GM18867 (cell line): ENCODE measurements around the gene FHIT.
A peak's percentile ranks its signal among the peaks of the same experiment; 100 is the strongest.

Source experiments
- ATAC-seq: cut with Tn5 transposase; IDR thresholded peaks from one replicate; pipeline ENCODE4 v1.9.1; 2021; ENCODE audit warnings: mild to moderate bottlenecking, moderate library complexity; ENCODE audit not compliant: unreplicated experiment

The FHIT gene

GRCh38 chr3:59731943-59732342, 1519.3 kb downstream of the FHIT start:
- peak; percentile 77 for ATAC-seq

- no peak for ATAC-seq
Measured at GRCh38 chr3:59730591-59730990, 1520.7 kb downstream of the FHIT start.

DNA sequence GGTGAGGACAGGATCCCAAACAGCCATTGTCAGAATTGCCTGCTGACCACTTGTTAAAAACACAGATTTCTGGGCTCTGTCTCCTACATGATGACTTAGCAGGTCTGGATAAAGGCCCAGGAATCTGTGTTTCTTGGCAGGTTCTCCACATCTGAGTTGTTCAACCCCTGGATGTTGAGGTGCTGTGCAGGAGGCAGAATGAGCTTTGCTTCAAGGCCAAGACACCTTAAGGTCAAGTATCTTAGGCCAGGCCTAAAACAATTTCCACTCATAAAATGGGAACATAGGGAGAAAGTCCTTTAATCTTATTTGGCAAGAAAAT, 1522.7 kb downstream of the FHIT start:
- no peak for ATAC-seq

GRCh38 chr3:59727902-59728586, 1523.2 kb downstream of the FHIT start:
- no peak for ATAC-seq

DNA sequence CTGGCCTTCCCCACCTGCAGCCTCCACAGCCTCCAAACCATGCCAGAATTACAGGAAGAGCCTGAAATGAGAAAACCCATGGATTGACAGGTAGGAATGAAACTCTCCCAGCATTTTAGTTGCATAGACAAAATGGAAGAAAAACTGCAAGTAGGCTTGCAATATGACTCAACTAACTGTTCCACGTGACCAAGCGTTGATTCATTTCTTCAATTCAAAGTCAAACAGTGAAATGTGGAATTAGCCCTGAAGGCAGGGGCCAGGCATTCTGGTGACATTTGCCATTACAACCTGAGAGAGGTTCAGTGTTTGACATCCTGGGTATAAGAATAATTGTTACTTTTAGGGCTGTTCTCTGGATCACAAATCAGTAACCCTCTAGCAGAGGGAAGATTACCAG, 1525.0 kb downstream of the FHIT start:
- ATAC-seq, result peak; percentile 43

- no peak for ATAC-seq
Measured at GRCh38 chr3:59717679-59718205, 1533.5 kb downstream of the FHIT start.

- ATAC-seq, result no peak
Measured at GRCh38 chr3:59714066-59714465, 1537.2 kb downstream of the FHIT start.

DNA sequence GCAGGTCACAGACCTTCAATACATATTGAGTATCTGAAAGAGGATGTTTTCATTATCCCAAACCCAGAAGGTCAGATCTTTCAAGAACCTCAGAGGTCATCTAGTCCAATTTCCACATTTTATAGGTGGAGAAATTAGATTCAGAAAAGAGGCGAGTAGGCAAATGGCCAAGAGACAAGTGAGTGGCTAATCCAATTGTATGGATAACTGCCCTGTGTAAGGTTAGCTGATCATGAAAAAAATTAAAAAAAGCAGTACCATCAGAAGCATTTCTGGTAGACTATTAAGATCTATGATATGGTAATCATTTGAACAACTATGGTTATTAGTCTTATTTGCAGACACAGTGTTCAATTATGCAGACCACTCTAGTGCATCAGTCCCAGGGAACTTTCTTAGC, 1540.7 kb downstream of the FHIT start:
- no peak for ATAC-seq

DNA sequence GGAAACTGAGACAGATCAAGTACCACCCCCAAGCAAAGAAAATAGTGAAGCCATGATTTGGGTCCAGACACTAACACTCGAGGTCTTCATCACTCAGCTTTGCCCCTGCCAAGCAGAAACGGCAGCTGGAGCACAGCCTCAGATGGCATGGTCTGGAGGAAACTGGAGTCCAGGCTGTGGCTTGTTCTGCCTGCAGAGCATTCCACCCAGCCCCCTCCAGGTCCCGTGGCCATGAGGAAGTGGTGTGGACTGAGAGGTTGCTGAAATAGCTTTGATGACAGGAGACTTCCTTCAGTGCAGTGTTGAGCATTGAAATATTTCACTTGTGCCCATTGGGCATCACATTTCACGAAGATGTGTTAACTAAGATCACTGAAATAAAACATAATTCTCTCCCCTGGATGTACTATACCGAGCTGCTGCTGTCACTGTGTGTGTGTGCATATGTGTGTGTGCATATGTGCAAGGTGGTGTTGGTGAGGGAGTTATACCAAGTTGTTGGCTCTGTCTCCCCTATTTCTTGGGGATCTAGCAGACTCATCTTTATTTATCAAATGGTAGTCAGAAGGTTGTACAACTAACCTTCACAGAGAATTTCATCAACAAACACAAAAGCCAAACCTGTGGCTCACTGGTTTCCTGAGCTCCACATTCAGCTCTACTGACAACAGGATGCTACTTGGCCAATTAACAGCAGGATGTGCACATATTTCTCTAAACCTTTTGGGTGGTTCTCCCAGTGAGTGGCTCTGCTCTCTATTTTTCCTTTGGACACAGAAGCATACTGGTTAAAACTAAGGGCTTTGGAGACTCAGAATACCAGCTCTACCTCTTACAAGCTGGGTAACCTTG, 1541.3 kb downstream of the FHIT start:
- ATAC-seq, result no peak

DNA sequence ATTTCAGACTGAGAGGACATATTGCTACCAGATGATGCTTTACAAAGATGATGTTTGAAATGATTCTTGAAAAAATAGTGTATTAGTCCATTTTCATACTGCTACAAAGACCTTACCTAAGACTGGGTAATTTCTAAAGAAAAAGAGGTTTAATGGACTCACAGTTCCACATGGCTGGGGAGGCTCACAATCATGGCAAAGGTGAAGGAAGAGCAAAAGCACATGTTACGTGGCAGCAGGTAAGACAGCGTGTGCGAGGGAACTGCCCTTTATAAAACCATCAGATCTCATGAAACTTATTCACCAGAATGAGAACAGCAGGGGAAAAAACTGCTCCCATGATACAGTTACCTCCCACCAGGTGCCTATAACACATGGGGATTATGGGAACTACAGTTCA, 1543.0 kb downstream of the FHIT start:
- ATAC-seq, result no peak

GRCh38 chr3:59704292-59704691, 1547.0 kb downstream of the FHIT start:
- ATAC-seq, result no peak

DNA sequence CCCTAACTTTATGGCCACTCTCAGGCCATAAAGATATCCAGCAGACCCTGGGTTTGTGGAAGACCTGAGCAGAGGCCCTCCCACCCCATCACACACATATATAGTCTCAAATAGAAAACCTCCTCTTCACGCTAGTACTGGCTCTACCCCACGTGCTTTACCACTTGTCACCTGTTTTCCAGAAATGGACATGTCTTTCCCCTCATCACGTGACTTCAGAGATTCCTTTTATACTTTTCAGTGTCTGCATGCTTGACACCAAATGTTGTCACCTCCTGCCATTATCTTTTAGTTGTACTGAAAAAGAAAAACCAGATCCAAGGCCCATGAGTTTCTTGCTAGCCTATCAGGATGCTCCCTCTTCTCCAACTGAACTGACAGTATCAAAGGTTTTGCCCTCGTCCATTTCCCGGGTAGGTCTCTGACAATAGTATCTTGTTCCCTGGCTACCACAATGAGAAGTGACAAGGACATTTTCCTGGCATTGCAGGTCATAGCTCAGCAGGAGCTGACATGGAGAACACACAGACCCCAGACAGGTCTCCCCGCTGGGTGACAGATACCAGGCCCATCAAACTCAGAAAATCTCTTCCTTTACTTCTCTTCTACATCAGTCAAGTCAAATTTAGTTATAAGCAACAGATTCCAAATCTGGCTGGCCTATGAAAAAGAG, 1551.5 kb downstream of the FHIT start:
- no peak for ATAC-seq
